Mucosa of descending colon (tissue), 3 donors: ENCODE results near the gene OTULIN. TPM values are rescaled to one million over a fixed set of nuclear protein-coding genes. Genes with fewer than 3 reads are reported as not detected.

Experiments used
- ATAC-seq: fragments of 200-7000 bp; cut with Tn5 transposase; one replicate; pipeline ENCODE4 v1.9.1; 2020; ENCODE audit warnings: mild to moderate bottlenecking, moderate library complexity
- DNase-seq, 3 donors: peaks; one replicate each; pipeline ENCODE4 v3.0.0-alpha.2; 2020
- H3K36me3 ChIP-seq: fragments of 200-600 bp; one replicate; pipeline ENCODE4 v1.8.0; 2021; ENCODE audit warnings: low read depth, mild to moderate bottlenecking
- H3K4me1 ChIP-seq: fragments of 200-600 bp; one replicate; pipeline ENCODE4 v1.8.0; 2021; ENCODE audit warnings: low read depth, mild to moderate bottlenecking
- H3K4me3 ChIP-seq: fragments of 200-600 bp; one replicate; pipeline ENCODE4 v1.8.0; 2021; ENCODE audit warnings: mild to moderate bottlenecking
- H3K9me3 ChIP-seq: fragments of 200-600 bp; one replicate; pipeline ENCODE4 v1.8.0; 2021; ENCODE audit warnings: mild to moderate bottlenecking
- intact Hi-C, 2 donors: fragments of 100-400 bp; cut with DNase I in 1 of 2; cut with micrococcal nuclease in 1 of 2; formaldehyde crosslinking; loops; one replicate each; pipeline versions ENCODE4 v1.11.0 to v1.11.1; 2022; cut with DNase I, micrococcal nuclease
- total RNA-seq, 3 donors: library from RNA; stranded (reverse); fragmentation: NEBNext Ultra II Directional in 2 of 3; extraction: Animal tissue kit (Norgen Biotek cat#: 25700) in 2 of 3; gene quantifications; one replicate each; pipeline versions ENCODE4 v1.2.1 to v1.2.4, GENCODE V29; 2021 to 2023
- TF ChIP-seq, protein P1 (sequence below): fragments of 200-600 bp; IDR thresholded peaks from one replicate; pipeline ENCODE4 v1.8.0; 2022; ENCODE audit warnings: antibody characterized with exemption, mild to moderate bottlenecking
- donor health status: DM: no; HTN: no; CAD: no; lungs with moderate emphysema.
- donor health status: DM: no; HTN: no; CAD: no.
- donor health status: DM: no; HTN: yes; CAD: no.

OTULIN gene
- total RNA-seq, 3 donors from 2014 or later, result 21.9 to 29.6 (median 29.5) TPM

DNA sequence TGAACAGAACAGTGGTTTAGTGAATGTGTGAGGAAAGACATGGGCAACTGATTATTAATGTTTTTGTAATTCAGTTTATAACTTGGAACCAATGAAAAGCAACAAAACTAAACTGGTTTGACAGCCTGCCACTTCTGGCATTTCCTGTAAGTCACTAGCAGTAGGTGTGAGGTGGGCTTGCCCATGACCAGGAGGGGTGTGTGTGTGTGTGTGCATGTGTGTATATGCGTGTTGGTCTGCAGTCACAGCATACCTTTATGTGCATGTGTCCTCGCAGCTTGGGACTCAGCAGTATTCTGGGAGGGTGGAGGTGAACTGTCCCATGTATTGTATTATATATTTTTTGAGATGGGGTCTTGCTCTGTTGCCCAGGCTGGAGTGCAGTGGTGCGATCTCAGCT lies 32.3 kb downstream of the OTULIN start:
- no peak overlapping the region for H3K4me3 ChIP-seq
- H3K9me3 ChIP-seq, result no peaks in the 10 kb centered on the region
- no peak for DNase-seq
- TF ChIP-seq, protein P1, sequence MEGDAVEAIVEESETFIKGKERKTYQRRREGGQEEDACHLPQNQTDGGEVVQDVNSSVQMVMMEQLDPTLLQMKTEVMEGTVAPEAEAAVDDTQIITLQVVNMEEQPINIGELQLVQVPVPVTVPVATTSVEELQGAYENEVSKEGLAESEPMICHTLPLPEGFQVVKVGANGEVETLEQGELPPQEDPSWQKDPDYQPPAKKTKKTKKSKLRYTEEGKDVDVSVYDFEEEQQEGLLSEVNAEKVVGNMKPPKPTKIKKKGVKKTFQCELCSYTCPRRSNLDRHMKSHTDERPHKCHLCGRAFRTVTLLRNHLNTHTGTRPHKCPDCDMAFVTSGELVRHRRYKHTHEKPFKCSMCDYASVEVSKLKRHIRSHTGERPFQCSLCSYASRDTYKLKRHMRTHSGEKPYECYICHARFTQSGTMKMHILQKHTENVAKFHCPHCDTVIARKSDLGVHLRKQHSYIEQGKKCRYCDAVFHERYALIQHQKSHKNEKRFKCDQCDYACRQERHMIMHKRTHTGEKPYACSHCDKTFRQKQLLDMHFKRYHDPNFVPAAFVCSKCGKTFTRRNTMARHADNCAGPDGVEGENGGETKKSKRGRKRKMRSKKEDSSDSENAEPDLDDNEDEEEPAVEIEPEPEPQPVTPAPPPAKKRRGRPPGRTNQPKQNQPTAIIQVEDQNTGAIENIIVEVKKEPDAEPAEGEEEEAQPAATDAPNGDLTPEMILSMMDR, result no peak
- H3K36me3 ChIP-seq, result no peaks in the 10 kb centered on the region
- no peaks in the 10 kb centered on the region for H3K4me1 ChIP-seq
- no peak for ATAC-seq
- intact Hi-C loops, result no loop called here

DNA sequence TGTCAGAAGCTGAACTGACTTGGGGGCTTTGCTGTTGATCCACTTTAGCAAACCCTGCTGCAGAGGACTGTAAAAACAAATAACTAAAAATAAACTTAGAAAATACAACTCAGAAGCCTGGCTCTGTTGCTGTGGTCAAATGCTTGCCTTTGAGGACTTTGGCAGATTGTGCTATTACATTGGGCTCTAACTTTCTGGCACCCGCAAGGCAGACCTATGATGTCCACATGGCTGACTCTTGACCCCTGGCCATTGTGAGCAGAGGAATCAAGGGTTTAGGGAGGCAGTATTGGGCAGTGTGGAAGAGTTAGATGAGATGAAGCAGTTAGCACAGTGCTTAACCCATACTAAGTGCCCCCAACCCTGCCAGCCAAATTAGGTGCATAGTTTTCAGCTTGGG lies 34.0 kb downstream of the OTULIN start:
- DNase-seq (no peak), ATAC-seq (no peak)
- Histone ChIP-seq H3K36me3 (no peaks in the 10 kb centered on the region), H3K4me1 (no peaks in the 10 kb centered on the region), H3K9me3 (no peaks in the 10 kb centered on the region), H3K4me3 (no peak overlapping the region)
- TF ChIP-seq, protein P1, result no peak
- intact Hi-C loops, result no loop called here

DNA sequence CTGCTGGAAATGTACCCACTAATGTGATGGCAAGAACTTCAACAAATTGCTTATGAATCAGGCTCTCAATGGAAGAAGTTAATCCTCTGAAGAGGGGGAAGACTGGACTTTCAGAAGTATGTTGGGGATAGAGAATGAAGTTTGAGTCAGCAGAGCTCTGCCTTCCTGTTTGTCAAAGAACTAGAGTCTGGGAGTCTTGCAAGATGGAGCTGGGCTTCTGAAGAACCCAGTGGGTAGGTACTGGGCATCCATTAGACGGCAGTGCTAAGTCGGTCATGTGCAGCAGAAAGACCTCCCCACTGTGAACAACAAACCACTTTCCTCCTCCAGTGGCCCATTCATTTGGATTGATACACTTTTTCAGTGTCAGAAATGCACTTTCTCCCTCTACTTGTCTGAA lies 34.6 kb downstream of the OTULIN start:
- TF ChIP-seq, protein P1, result no peak
- Histone ChIP-seq H3K4me1 (no peaks in the 10 kb centered on the region), H3K36me3 (no peaks in the 10 kb centered on the region), H3K9me3 (no peaks in the 10 kb centered on the region), H3K4me3 (no peak overlapping the region)
- intact Hi-C loops, result no loop called here
- ATAC-seq (no peak), DNase-seq (no peak)

DNA sequence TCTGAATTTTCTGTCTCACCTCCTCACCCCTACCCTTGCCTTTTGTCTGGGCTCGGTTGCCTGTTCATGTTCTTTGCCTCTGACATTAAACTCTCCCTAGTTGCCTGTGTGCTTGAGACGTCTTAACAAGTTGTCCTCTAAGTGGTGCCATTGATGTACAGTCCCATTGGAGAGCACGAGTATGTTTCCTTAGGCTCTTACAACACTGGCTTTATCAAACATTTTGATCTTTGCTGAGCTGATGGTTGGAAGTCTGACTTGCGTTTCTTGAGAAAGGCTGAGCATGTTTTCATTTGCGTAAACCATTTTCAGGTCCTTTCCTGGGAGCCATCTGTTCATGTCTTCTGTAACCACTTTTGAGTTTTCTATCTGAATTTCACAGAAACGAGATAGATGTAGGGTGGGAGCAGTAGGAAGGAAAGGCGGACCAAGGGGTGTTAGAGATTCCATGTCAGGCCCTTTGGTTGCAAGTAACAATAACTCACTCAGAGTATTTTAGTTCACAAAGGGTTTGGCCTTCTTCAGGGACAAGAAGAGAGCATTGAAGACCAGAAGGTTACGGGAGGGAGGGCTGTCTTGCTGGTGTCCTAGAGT lies 35.4 kb downstream of the OTULIN start:
- Histone ChIP-seq H3K4me3 (no peak overlapping the region), H3K9me3 (no peaks in the 10 kb centered on the region), H3K4me1 (no peaks in the 10 kb centered on the region), H3K36me3 (no peaks in the 10 kb centered on the region)
- no peak for DNase-seq
- ATAC-seq, result no peak
- intact Hi-C loops, result no loop called here
- TF ChIP-seq, protein P1, result no peak

DNA sequence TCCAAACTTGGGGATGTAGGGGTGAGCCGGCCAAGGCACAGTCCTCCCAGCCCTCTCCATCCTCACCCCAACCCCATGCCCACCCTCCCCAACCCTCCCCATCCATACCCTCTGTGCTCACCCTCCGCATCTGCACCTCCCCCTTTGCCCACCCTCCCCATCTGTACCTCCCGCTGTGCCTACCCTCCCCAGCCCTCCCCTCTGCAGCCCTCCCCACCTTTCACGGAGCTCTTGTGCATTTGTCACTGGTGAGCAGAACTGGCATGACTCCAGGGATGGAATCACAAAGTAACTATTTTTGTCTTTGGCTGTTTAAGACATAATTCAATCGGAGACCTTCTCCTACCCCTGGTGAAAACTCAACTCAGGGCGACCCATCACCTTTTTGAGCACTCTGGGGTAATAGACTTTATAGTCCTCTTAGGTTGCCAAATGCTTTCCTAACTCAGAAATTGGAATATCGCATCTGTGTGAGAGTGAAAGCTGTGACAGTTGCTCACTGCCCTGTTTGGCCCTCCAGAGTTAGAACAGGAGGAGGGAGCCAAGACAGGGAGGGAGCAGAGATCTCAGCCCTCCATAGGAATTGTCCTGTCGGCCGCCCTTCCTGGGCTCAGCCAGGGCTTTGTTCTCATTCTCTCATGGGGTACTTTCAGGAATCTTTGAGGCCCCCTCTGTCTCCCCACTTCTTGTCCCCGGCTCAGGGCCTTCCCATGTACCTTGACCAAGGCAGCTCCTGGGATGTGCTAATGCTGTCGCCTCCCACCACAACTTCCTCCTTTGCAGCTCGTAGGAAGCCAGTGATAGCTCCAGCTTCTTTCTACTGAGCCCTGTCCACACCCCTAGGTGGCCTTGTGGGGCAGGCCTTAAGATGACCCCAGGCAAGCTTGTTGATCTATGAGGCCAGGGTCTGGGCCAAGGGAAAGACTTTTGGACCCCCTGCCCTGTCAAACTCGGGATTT lies 36.2 kb downstream of the OTULIN start:
- TF ChIP-seq, protein P1, result no peak
- Histone ChIP-seq H3K4me1 (no peaks in the 10 kb centered on the region), H3K9me3 (no peaks in the 10 kb centered on the region), H3K4me3 (no peak overlapping the region), H3K36me3 (no peaks in the 10 kb centered on the region)
- DNase-seq (no peak), ATAC-seq (peak; percentile 57)
- intact Hi-C loops, result no loop called here
